Upper lobe of right lung (tissue), 1 donor: ENCODE data around the gene UBAP2L. TPM values are rescaled to one million over a fixed set of nuclear protein-coding genes. Genes with fewer than 3 reads are reported as not detected.

ENCODE experiments used
- ATAC-seq: fragments of 200-7000 bp; cut with Tn5 transposase; one replicate; pipeline ENCODE4 v1.9.1; 2020; ENCODE audit warnings: mild to moderate bottlenecking, moderate library complexity
- DNase-seq: peaks from one replicate; pipeline ENCODE4 v3.0.0-alpha.2; 2020
- H3K27ac ChIP-seq: fragments of 200-600 bp; one replicate; pipeline ENCODE4 v1.8.0; 2022
- H3K27me3 ChIP-seq: fragments of 200-600 bp; one replicate; pipeline ENCODE4 v1.8.0; 2022; ENCODE audit warnings: mild to moderate bottlenecking
- H3K36me3 ChIP-seq: fragments of 200-600 bp; one replicate; pipeline ENCODE4 v1.8.0; 2022
- H3K4me1 ChIP-seq: fragments of 200-600 bp; one replicate; pipeline ENCODE4 v1.8.0; 2022
- H3K4me3 ChIP-seq: fragments of 200-600 bp; one replicate; pipeline ENCODE4 v1.8.0; 2022; ENCODE audit warnings: mild to moderate bottlenecking
- H3K9me3 ChIP-seq: fragments of 200-600 bp; one replicate; pipeline ENCODE4 v1.8.0; 2022
- CTCF ChIP-seq: fragments of 200-600 bp; IDR thresholded peaks from one replicate; pipeline ENCODE4 v1.8.0; 2022; ENCODE audit warnings: antibody characterized with exemption
- intact Hi-C: fragments of 100-400 bp; cut with DNase I; formaldehyde crosslinking; loops from one replicate; pipeline ENCODE4 v1.11.0; 2022
- total RNA-seq: library from RNA; stranded (reverse); fragmentation: NEBNext Ultra II Directional; extraction: Animal tissue kit (Norgen Biotek cat#: 25700); gene quantifications from one replicate; pipeline ENCODE4 v1.2.1, GENCODE V29; 2021
- donor health status: DM: no; HTN: yes; CAD: no; lungs with severe emphysema.

UBAP2L gene
- total RNA-seq, 1 donor from 2014 or later = 156 TPM

GRCh38 chr1:154206196-154206595 is 14.6 kb upstream of the UBAP2L start, which contains the start of gene CFAP141:
Gene CFAP141 (minus strand): TSS chr1:154206333. CDS start chr1:154206307, 26 bp downstream.
- no peak within 1 kb of the TSS for H3K27ac ChIP-seq
- no peak for TF ChIP-seq CTCF
- intact Hi-C loops = no loop called here
- H3K9me3 ChIP-seq = no peaks in the 10 kb centered on the region
- no peaks in the 10 kb centered on the region for H3K4me1 ChIP-seq
- H3K36me3 ChIP-seq = peaks cover 64% of the 10 kb centered on the region
- DNase-seq (no peak), ATAC-seq (no peak)
- H3K4me3 ChIP-seq = no peak within 1 kb of the TSS
- no peaks in the 10 kb centered on the region for H3K27me3 ChIP-seq

GRCh38 chr1:154207262-154207661 is 13.5 kb upstream of the UBAP2L start:
- ATAC-seq = peak; percentile 68

GRCh38 chr1:154208677-154209388 is 11.9 kb upstream of the UBAP2L start:
- no peak for TF ChIP-seq CTCF
- H3K27ac ChIP-seq = no peak overlapping the region

More at GRCh38 chr1:154207262-154207661, 13.5 kb upstream of the UBAP2L start:
- Histone ChIP-seq H3K4me3 (no peak overlapping the region), H3K4me1 (no peaks in the 10 kb centered on the region), H3K9me3 (no peaks in the 10 kb centered on the region), H3K27me3 (no peaks in the 10 kb centered on the region), H3K27ac (no peak overlapping the region), H3K36me3 (peaks cover 74% of the 10 kb centered on the region)
- intact Hi-C loops = no loop called here
- DNase-seq = no peak
- no peak for TF ChIP-seq CTCF

GRCh38 chr1:154212083-154212482 is 8.7 kb upstream of the UBAP2L start:
- Histone ChIP-seq H3K27me3 (no peaks in the 10 kb centered on the region), H3K36me3 (peaks cover 91% of the 10 kb centered on the region), H3K27ac (no peak overlapping the region), H3K9me3 (no peaks in the 10 kb centered on the region), H3K4me1 (no peaks in the 10 kb centered on the region), H3K4me3 (no peak overlapping the region)
- DNase-seq = no peak
- no peak for TF ChIP-seq CTCF
- ATAC-seq = no peak
- intact Hi-C loops = no loop called here

More at GRCh38 chr1:154208677-154209388, 11.9 kb upstream of the UBAP2L start:
- Histone ChIP-seq H3K27me3 (no peaks in the 10 kb centered on the region), H3K4me3 (no peak overlapping the region), H3K9me3 (no peaks in the 10 kb centered on the region), H3K36me3 (peaks cover 90% of the 10 kb centered on the region), H3K4me1 (no peaks in the 10 kb centered on the region)
- no peak for ATAC-seq
- intact Hi-C loops = no loop called here
- no peak for DNase-seq

GRCh38 chr1:154213274-154213673 is 7.5 kb upstream of the UBAP2L start:
- Histone ChIP-seq H3K4me3 (no peak overlapping the region), H3K9me3 (no peaks in the 10 kb centered on the region), H3K27ac (no peak overlapping the region), H3K4me1 (peaks cover 3% of the 10 kb centered on the region), H3K27me3 (no peaks in the 10 kb centered on the region), H3K36me3 (peaks cover 91% of the 10 kb centered on the region)
- no peak for ATAC-seq
- DNase-seq = no peak
- intact Hi-C loops = no loop called here
- TF ChIP-seq CTCF = no peak
